A549 (cell line): ENCODE measurements around the gene ABCC1. TPM values are rescaled to one million over a fixed set of nuclear protein-coding genes. Genes with fewer than 3 reads are reported as not detected.

Experiments used
- ATAC-seq, 2 experiments: fragments of 200-7000 bp in 1 of 2; fragments of >200 bp in 1 of 2; cut with Nextera tagmentation in 1 of 2; cut with Tn5 transposase in 1 of 2; 3 replicates each; pipeline versions ENCODE4 v1.8.0 to v1.9.1; 2018 to 2020; ENCODE audit warnings: mild to moderate bottlenecking in 1 of 2, moderate library complexity in 1 of 2
- CTCF ChIA-PET: fragments of 300-600 bp; sonication (Branson Sonifier 250); formaldehyde crosslinking; extraction: SDS; loops from one replicate; lab custom pipeline; 2021; ENCODE audit warnings: antibody characterized with exemption, inconsistent platforms; lab: Yijun Ruan, JAX
- POLR2A ChIA-PET: fragments of 350-600 bp; formaldehyde crosslinking; extraction: SDS; loops from one replicate; lab custom pipeline; 2021; ENCODE audit warnings: antibody characterized with exemption, inconsistent platforms; lab: Yijun Ruan, JAX
- DNase-seq, 2 experiments: peaks; one replicate each; pipeline versions ENCODE4 v3.0.0 to v3.0.0-alpha.2; 2011 to 2016; ENCODE audit warnings: low read depth in 1 of 2, low spot score in 1 of 2
- FAIRE-seq: peaks from 2 replicates; lab custom pipeline; 2011; peaks lifted over from hg19 to GRCh38; lab: Jason Lieb, UNC
- H3K27ac ChIP-seq, 2 experiments: fragments of >200 bp; sonication (Bioruptor Twin); formaldehyde crosslinking; 3 replicates each; pipeline ENCODE4 v1.5.1; 2016 to 2017
- H3K4me1 ChIP-seq: fragments of >200 bp; sonication (Bioruptor Twin); formaldehyde crosslinking; 3 replicates; pipeline ENCODE4 v1.6.1; 2016
- H3K4me2 ChIP-seq: fragments of >200 bp; sonication (Bioruptor Twin); formaldehyde crosslinking; 3 replicates; pipeline ENCODE4 v1.6.1; 2016
- H3K4me3 ChIP-seq: fragments of >200 bp; sonication (Bioruptor Twin); formaldehyde crosslinking; 3 replicates; pipeline ENCODE4 v1.5.1; 2016
- H3K9me3 ChIP-seq: fragments of >200 bp; sonication (Bioruptor Twin); formaldehyde crosslinking; 3 replicates; pipeline ENCODE4 v1.6.1; 2016
- CBX2 ChIP-seq: fragments of 200-600 bp; sonication (generic); IDR thresholded peaks from 2 replicates; pipeline ENCODE4 v1.6.1; 2016; ENCODE audit warnings: low read depth, mild to moderate bottlenecking, borderline replicate concordance
- CBX8 ChIP-seq: fragments of 200-600 bp; sonication (generic); IDR thresholded peaks from 2 replicates; pipeline ENCODE4 v1.6.1; 2016
- EP300 ChIP-seq, 2 experiments: fragments of >200 bp; sonication (Bioruptor Twin); formaldehyde crosslinking; IDR thresholded peaks; 2 replicates in 1 of 2; 3 replicates in 1 of 2; pipeline ENCODE4 v1.6.1; 2016 to 2017
- ESRRA ChIP-seq: fragments of 150-350 bp; IDR thresholded peaks from 2 replicates; pipeline ENCODE4 v1.6.1; 2014; ENCODE audit warnings: mild to moderate bottlenecking, low read length, borderline replicate concordance
- FOXS1 ChIP-seq: fragments of 250-450 bp; sonication (Bioruptor Pico); IDR thresholded peaks from 2 replicates; pipeline ENCODE4 v1.5.0; 2020; ENCODE audit warnings: mild to moderate bottlenecking, moderate library complexity
- HOXB13 ChIP-seq: fragments of 250-450 bp; sonication (Bioruptor Pico); IDR thresholded peaks from 2 replicates; pipeline ENCODE4 v1.5.0; 2020; ENCODE audit warnings: low read depth, mild to moderate bottlenecking, moderate library complexity
- HOXB5 ChIP-seq: fragments of 250-450 bp; sonication (Bioruptor Pico); IDR thresholded peaks from 2 replicates; pipeline ENCODE4 v1.5.0; 2020; ENCODE audit warnings: mild to moderate bottlenecking, moderate library complexity
- JUNB ChIP-seq: fragments of >200 bp; sonication (Bioruptor Twin); formaldehyde crosslinking; IDR thresholded peaks from 2 replicates; pipeline ENCODE4 v1.6.1; 2016
- MAFK ChIP-seq: fragments of 450-650 bp; IDR thresholded peaks from 2 replicates; pipeline ENCODE4 v1.6.1; 2014; ENCODE audit not compliant: partially characterized antibody
- MYC ChIP-seq: IDR thresholded peaks from 2 replicates; pipeline ENCODE4 v1.6.1; 2012; ENCODE audit warnings: mild to moderate bottlenecking, inconsistent platforms, low read length, improper control_type of control experiment, borderline replicate concordance
- NFE2L2 ChIP-seq: fragments of 150-350 bp; conservative IDR thresholded peaks from 2 replicates; pipeline ENCODE4 v1.6.1; 2014; ENCODE audit warnings: low read length
- RAD21 ChIP-seq, 2 experiments: fragments of >200 bp in 1 of 2; sonication (Bioruptor Twin) in 1 of 2; formaldehyde crosslinking in 1 of 2; IDR thresholded peaks in 1 of 2; conservative IDR thresholded peaks in 1 of 2; 2 replicates in 1 of 2; 3 replicates in 1 of 2; pipeline ENCODE4 v1.6.1; 2012 to 2018; ENCODE audit warnings: inconsistent platforms in 1 of 2
- RARB ChIP-seq: fragments of 250-450 bp; sonication (Bioruptor Pico); IDR thresholded peaks from 2 replicates; pipeline ENCODE4 v1.8.0; 2021; ENCODE audit warnings: mild to moderate bottlenecking, moderate library complexity
- TP53 ChIP-seq: fragments of 250-450 bp; sonication (Bioruptor Pico); IDR thresholded peaks from 2 replicates; pipeline ENCODE4 v1.5.0; 2021; ENCODE audit warnings: mild to moderate bottlenecking, moderate library complexity
- ZFP36 ChIP-seq: fragments of 450-650 bp; IDR thresholded peaks from 2 replicates; pipeline ENCODE4 v1.6.1; 2014; ENCODE audit warnings: borderline replicate concordance; ENCODE audit not compliant: partially characterized antibody
- WGBS: methylation state at CpG from one replicate; pipeline ENCODE4 v1.1.6; 2017; ENCODE audit errors: missing lambda C conversion rate; 5-methylcytosine and 5-hydroxymethylcytosine counted together
- polyA plus RNA-seq, 4 experiments: library from polyadenylated mRNA; depleted of rRNA in 3 of 4; stranded (reverse); fragments of >200 nt; fragmentation: RNase III in 1 of 4; extraction: RNeasy Plus Mini Kit Qiagen cat#74134 plus additional on column Dnase treatment in 1 of 4; gene quantifications; 2 replicates in 3 of 4; 3 replicates in 1 of 4; pipeline ENCODE4 v1.2.3, GENCODE V29; 2011 to 2017
- TF ChIP-seq, protein P1 (sequence below): IDR thresholded peaks from 2 replicates; pipeline ENCODE4 v1.6.1; 2012; ENCODE audit warnings: low read depth, borderline replicate concordance
- TF ChIP-seq, protein P2 (sequence below): fragments of 250-450 bp; sonication (Bioruptor Pico); IDR thresholded peaks from 2 replicates; pipeline ENCODE4 v1.5.0; 2020; ENCODE audit warnings: low read depth, mild to moderate bottlenecking, moderate library complexity
- TF ChIP-seq, protein P3 (sequence below): fragments of 150-350 bp; IDR thresholded peaks from 2 replicates; pipeline ENCODE4 v1.6.1; 2014; ENCODE audit warnings: low read depth, mild to moderate bottlenecking, low read length
- TF ChIP-seq, protein P4 (sequence below): fragments of >200 bp; sonication (Bioruptor Twin); formaldehyde crosslinking; IDR thresholded peaks from 2 replicates; pipeline ENCODE4 v1.6.1; 2016
- TF ChIP-seq, protein P5 (sequence below): fragments of 200-600 bp; sonication (generic); IDR thresholded peaks from 2 replicates; pipeline ENCODE4 v1.6.1; 2016; ENCODE audit warnings: antibody characterized with exemption, mild to moderate bottlenecking, moderate library complexity

Gene ABCC1
- polyA plus RNA-seq, 2 of the 4 experiments (the other 2 are of a cell fraction), result 56.5 to 93.8 TPM

DNA sequence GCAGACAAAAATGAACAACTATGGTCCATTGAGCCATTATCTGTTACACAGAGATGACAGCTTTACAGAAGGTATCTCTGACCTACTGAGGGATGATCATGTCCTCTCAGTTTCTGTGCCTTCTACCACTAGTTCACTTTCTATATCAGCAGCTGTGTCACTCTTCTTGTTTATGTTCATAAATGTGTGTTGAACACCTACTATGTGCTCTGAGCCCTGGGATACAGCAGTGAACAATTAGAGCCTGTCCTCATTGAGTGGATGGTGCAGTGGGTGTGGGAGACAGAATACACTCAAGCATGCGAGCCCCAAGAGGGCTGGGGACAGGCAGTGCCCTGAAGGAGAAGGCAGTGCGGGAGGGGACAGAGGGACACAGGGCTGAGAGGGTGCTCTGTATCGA, 181.8 kb downstream of the ABCC1 start:
- ATAC-seq, result no peak
- Histone ChIP-seq H3K9me3 (no peaks in the 10 kb centered on the region), H3K4me2 (no peak overlapping the region), H3K27ac (no peak overlapping the region), H3K4me1 (peaks cover 21% of the 10 kb centered on the region), H3K4me3 (no peak overlapping the region)
- no peak for DNase-seq
- POLR2A ChIA-PET, result no interaction called here
- WGBS, result 96% methylated on average over 3 of the region's 3 CpGs
- FAIRE-seq, result no peak
- CTCF ChIA-PET, result interaction anchor here (0.8 to 1.6 kb wide), 3 partner anchors 9 to 354 kb away, joined by 3 to 6 read pairs (median 5); no protein-coding TSS in a partner anchor
- TF ChIP-seq RARB (CRISPR knock-in tag) (no peak), RAD21 (conservative IDR thresholded peaks at IDR 0.05 in 1 of 2, IDR thresholded peaks at IDR 0.05 in 1 of 2) (no peak), EP300 (IDR thresholded peaks at IDR 0.05) (no peak), MYC (no peak), JUNB (no peak), HOXB5 (CRISPR knock-in tag) (no peak)
- TF ChIP-seq, protein P1, sequence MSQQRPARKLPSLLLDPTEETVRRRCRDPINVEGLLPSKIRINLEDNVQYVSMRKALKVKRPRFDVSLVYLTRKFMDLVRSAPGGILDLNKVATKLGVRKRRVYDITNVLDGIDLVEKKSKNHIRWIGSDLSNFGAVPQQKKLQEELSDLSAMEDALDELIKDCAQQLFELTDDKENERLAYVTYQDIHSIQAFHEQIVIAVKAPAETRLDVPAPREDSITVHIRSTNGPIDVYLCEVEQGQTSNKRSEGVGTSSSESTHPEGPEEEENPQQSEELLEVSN, result no peak
- TF ChIP-seq, protein P2, sequence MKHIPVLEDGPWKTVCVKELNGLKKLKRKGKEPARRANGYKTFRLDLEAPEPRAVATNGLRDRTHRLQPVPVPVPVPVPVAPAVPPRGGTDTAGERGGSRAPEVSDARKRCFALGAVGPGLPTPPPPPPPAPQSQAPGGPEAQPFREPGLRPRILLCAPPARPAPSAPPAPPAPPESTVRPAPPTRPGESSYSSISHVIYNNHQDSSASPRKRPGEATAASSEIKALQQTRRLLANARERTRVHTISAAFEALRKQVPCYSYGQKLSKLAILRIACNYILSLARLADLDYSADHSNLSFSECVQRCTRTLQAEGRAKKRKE (CRISPR knock-in tag), result no peak

DNA sequence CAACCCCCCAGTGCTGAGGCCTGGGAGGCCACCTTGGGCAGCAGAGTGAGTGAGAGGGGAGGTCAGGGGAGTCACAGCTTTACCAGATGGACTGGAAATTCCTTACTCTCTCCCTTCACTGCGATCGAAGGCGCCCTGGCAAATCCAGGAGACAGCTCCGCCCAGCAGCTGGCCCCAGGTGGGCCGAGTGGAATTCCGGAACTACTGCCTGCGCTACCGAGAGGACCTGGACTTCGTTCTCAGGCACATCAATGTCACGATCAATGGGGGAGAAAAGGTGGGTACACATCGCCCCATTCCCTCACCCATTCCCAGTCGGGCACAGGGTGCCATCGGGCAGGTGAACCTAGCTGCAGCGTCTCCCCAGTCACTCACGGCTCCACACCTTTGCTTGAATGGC, 182.2 kb downstream of the ABCC1 start:
- ChIA-PET CTCF (interaction anchor here (0.8 to 1.6 kb wide), 2 partner anchors 257 to 354 kb away, joined by 3 to 6 read pairs; no protein-coding TSS in a partner anchor), POLR2A (no interaction called here)
- ATAC-seq (no peak), FAIRE-seq (no peak), DNase-seq (no peak)
- WGBS, result 97% methylated on average over 13 of the region's 15 CpGs
- no peak overlapping the region for H3K27ac ChIP-seq
- H3K9me3 ChIP-seq, result no peaks in the 10 kb centered on the region
- no peak overlapping the region for H3K4me2 ChIP-seq
- no peak for TF ChIP-seq CBX8
- H3K4me3 ChIP-seq, result no peak overlapping the region
- H3K4me1 ChIP-seq, result peaks cover 21% of the 10 kb centered on the region

DNA sequence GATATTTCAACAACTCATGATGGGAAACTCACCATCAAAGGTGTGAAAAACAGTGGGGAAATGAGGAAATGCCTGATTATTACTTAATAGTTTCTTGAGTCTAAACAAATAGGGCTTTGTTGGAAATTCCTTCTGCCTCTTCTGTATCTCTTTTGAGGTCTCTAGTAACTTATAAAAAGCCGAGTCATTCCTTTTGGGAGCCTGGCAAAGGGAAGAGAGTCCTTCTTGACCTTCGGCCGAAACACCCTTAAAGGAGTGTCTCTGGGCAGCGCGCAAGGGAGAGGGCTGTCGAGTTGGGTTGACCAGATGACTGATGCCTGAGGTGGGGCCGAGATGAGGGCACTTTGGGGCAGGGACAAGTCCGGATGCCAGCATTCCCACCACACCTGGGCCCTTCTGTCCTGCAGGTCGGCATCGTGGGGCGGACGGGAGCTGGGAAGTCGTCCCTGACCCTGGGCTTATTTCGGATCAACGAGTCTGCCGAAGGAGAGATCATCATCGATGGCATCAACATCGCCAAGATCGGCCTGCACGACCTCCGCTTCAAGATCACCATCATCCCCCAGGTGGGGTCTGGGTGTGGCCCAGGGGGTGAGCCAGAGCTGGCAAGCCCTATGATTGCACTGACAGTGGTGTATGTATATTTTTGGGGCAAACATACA, 184.7 kb downstream of the ABCC1 start:
- POLR2A ChIA-PET, result interaction anchor here (0.7 to 0.8 kb wide), 2 partner anchors 16 to 245 kb away, joined by 5 read pairs; partner anchors contain the start of gene CEP20
- WGBS, result 82% methylated on average over 20 of the region's 21 CpGs

More for the DNA sequence above, 184.7 kb downstream of the ABCC1 start:
- CTCF ChIA-PET, result interaction anchor here (0.9 to 1.1 kb wide), 3 partner anchors 260 to 430 kb away, joined by 3 to 4 read pairs (median 4); no protein-coding TSS in a partner anchor
- Histone ChIP-seq H3K4me3 (no peak overlapping the region), H3K4me1 (peaks cover 21% of the 10 kb centered on the region), H3K4me2 (peak overlapping the region; percentile 29; the same call in 1 of the 3 replicates), H3K9me3 (no peaks in the 10 kb centered on the region), H3K27ac (peak overlapping the region; percentile 61 to 67; a peak in 5 of 6 replicates)
- FAIRE-seq (no peak), DNase-seq (peak in 1 of 2 experiments; percentile 48), ATAC-seq (peak; percentile 33 to 35; a peak in 3 of 6 replicates)
- TF ChIP-seq MAFK (peak; percentile 82), NFE2L2 (peak; percentile 24; the same call in 1 of the 2 replicates), ESRRA (no peak), ZFP36 (no peak), TP53 (CRISPR knock-in tag) (no peak), HOXB13 (CRISPR knock-in tag) (no peak), FOXS1 (no peak), CBX2 (no peak)
- TF ChIP-seq, protein P3, sequence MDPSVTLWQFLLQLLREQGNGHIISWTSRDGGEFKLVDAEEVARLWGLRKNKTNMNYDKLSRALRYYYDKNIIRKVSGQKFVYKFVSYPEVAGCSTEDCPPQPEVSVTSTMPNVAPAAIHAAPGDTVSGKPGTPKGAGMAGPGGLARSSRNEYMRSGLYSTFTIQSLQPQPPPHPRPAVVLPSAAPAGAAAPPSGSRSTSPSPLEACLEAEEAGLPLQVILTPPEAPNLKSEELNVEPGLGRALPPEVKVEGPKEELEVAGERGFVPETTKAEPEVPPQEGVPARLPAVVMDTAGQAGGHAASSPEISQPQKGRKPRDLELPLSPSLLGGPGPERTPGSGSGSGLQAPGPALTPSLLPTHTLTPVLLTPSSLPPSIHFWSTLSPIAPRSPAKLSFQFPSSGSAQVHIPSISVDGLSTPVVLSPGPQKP, result no peak
- TF ChIP-seq, protein P4, sequence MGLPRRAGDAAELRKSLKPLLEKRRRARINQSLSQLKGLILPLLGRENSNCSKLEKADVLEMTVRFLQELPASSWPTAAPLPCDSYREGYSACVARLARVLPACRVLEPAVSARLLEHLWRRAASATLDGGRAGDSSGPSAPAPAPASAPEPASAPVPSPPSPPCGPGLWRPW, result no peak
- TF ChIP-seq, protein P5, sequence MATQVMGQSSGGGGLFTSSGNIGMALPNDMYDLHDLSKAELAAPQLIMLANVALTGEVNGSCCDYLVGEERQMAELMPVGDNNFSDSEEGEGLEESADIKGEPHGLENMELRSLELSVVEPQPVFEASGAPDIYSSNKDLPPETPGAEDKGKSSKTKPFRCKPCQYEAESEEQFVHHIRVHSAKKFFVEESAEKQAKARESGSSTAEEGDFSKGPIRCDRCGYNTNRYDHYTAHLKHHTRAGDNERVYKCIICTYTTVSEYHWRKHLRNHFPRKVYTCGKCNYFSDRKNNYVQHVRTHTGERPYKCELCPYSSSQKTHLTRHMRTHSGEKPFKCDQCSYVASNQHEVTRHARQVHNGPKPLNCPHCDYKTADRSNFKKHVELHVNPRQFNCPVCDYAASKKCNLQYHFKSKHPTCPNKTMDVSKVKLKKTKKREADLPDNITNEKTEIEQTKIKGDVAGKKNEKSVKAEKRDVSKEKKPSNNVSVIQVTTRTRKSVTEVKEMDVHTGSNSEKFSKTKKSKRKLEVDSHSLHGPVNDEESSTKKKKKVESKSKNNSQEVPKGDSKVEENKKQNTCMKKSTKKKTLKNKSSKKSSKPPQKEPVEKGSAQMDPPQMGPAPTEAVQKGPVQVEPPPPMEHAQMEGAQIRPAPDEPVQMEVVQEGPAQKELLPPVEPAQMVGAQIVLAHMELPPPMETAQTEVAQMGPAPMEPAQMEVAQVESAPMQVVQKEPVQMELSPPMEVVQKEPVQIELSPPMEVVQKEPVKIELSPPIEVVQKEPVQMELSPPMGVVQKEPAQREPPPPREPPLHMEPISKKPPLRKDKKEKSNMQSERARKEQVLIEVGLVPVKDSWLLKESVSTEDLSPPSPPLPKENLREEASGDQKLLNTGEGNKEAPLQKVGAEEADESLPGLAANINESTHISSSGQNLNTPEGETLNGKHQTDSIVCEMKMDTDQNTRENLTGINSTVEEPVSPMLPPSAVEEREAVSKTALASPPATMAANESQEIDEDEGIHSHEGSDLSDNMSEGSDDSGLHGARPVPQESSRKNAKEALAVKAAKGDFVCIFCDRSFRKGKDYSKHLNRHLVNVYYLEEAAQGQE, result no peak
